CD4-positive, alpha-beta memory T cell (primary cell): ENCODE data around the gene COASY. TPM values are rescaled to one million over a fixed set of nuclear protein-coding genes. Genes with fewer than 3 reads are reported as not detected.

ENCODE experiments used
- CTCF ChIA-PET: fragments of 350-600 bp; sonication (Branson Sonifier 250); formaldehyde crosslinking; loops from one replicate; lab custom pipeline; 2021; ENCODE audit warnings: inconsistent platforms; ENCODE audit not compliant: partially characterized antibody; lab: Charles Lee
- POLR2A ChIA-PET: fragments of 350-600 bp; sonication (Branson Sonifier 250); formaldehyde crosslinking; loops from one replicate; lab custom pipeline; 2021; ENCODE audit not compliant: partially characterized antibody; lab: Charles Lee
- DNase-seq, 5 donors: peaks; one replicate each; pipeline versions ENCODE4 v3.0.0 to v3.0.0-alpha.2; 2020 to 2022; ENCODE audit warnings: mixed read lengths in 1 of 5
- H3K27ac ChIP-seq: one replicate; pipeline ENCODE4 v1.7.0; 2013; ENCODE audit warnings: low read depth, low read length
- H3K27me3 ChIP-seq: 2 replicates; pipeline ENCODE4 v1.7.0; 2013; ENCODE audit warnings: mild to moderate bottlenecking, low read length, moderate library complexity; ENCODE audit not compliant: insufficient read depth
- H3K36me3 ChIP-seq: 2 replicates; pipeline ENCODE4 v1.7.0; 2013; ENCODE audit warnings: mild to moderate bottlenecking, low read length, moderate library complexity; ENCODE audit not compliant: insufficient read depth
- H3K4me1 ChIP-seq: 2 replicates; pipeline ENCODE4 v1.7.0; 2013; ENCODE audit warnings: mild to moderate bottlenecking, low read length, moderate library complexity; ENCODE audit not compliant: insufficient read depth
- H3K4me3 ChIP-seq, 2 donors: one replicate each; pipeline ENCODE4 v1.7.0; 2013; ENCODE audit warnings: low read length in 2 of 2, mild to moderate bottlenecking in 1 of 2
- H3K9me3 ChIP-seq, 2 donors: one replicate each; pipeline ENCODE4 v1.7.0; 2013; ENCODE audit warnings: low read length in 2 of 2, control low read depth in 1 of 2; ENCODE audit not compliant: control insufficient read depth in 1 of 2
- H3K27ac Mint-ChIP-seq, 7 donors: one replicate each; pipeline ENCODE4 v1.8.0; 2020 to 2021; ENCODE audit warnings: mixed read lengths in 7 of 7, mild to moderate bottlenecking in 6 of 7, inconsistent platforms in 3 of 7, moderate library complexity in 3 of 7
- H3K27me3 Mint-ChIP-seq, 2 donors: one replicate each; pipeline ENCODE4 v1.8.0; 2020 to 2021; ENCODE audit warnings: mixed read lengths in 2 of 2
- H3K36me3 Mint-ChIP-seq, 2 donors: one replicate each; pipeline ENCODE4 v1.8.0; 2020 to 2021; ENCODE audit warnings: mixed read lengths in 2 of 2, inconsistent platforms in 1 of 2, mild to moderate bottlenecking in 1 of 2
- H3K4me1 Mint-ChIP-seq, 4 donors: one replicate each; pipeline ENCODE4 v1.8.0; 2020 to 2021; ENCODE audit warnings: mixed read lengths in 4 of 4, mild to moderate bottlenecking in 1 of 4
- H3K4me3 Mint-ChIP-seq, 8 donors: one replicate each; pipeline ENCODE4 v1.8.0; 2020 to 2021; ENCODE audit warnings: mixed read lengths in 8 of 8, mild to moderate bottlenecking in 7 of 8, moderate library complexity in 6 of 8, inconsistent platforms in 3 of 8
- H3K9me3 Mint-ChIP-seq, 8 donors: one replicate each; pipeline ENCODE4 v1.8.0; 2020 to 2021; ENCODE audit warnings: mixed read lengths in 8 of 8, mild to moderate bottlenecking in 5 of 8, inconsistent platforms in 3 of 8, moderate library complexity in 1 of 8
- intact Hi-C: fragments of 100-400 bp; cut with micrococcal nuclease; formaldehyde crosslinking; loops from one replicate; pipeline ENCODE4 v1.15.1; 2023
- polyA plus RNA-seq, 2 donors: library from polyadenylated mRNA; unstranded; fragments of 300-500 nt; fragmentation: Illumina TruSeq; gene quantifications; one replicate each; pipeline ENCODE4 v1.2.3, GENCODE V29; 2021
- total RNA-seq, 2 experiments: library from RNA; stranded (reverse); gene quantifications; one replicate each; pipeline ENCODE4 v1.2.3, GENCODE V29; 2021

COASY gene
- total and polyA plus RNA-seq, 4 experiments from 2014 or later = 44.6 to 71.1 (median 65.6) TPM

- peak overlapping the region in 3 of 8 donors; percentile 40 to 73 (median 61) for H3K4me3 Mint-ChIP-seq
- H3K4me1 ChIP-seq = peaks cover 33% of the 10 kb centered on the region
- H3K4me1 Mint-ChIP-seq = peaks cover 12 to 49% (median 32%) of the 10 kb centered on the region in 4 donors
- H3K27ac ChIP-seq = no peak overlapping the region
- peaks cover 0 to 17% of the 10 kb centered on the region in 2 donors for H3K36me3 Mint-ChIP-seq
- H3K27me3 Mint-ChIP-seq = no peaks in the 10 kb centered on the region
- H3K27ac Mint-ChIP-seq = peak overlapping the region in 4 of 7 donors; percentile 2 to 96 (median 64)
- H3K36me3 ChIP-seq = peaks cover 13% of the 10 kb centered on the region
- H3K9me3 ChIP-seq = no peaks in the 10 kb centered on the region
- intact Hi-C loops = no loop called here
- H3K27me3 ChIP-seq = no peaks in the 10 kb centered on the region
- ChIA-PET POLR2A (interaction anchor here (1.0 kb wide), 1 partner anchor 19 kb away, joined by 3 read pairs; no protein-coding TSS in a partner anchor), CTCF (interaction anchor here (2.0 kb wide), 1 partner anchor 12 kb away, joined by 9 read pairs; no protein-coding TSS in a partner anchor)
- no peak overlapping the region for H3K4me3 ChIP-seq
- no peak for DNase-seq
- peaks cover 0 to 2% (median 0%) of the 10 kb centered on the region in 8 donors for H3K9me3 Mint-ChIP-seq
These were observed 1.7 kb upstream of the COASY start for GRCh38 chr17:42560246-42560645.

- intact Hi-C loops = loop anchor here (1.0 to 2.0 kb wide), 2 partner anchors 8 to 14 kb away; partner anchors contain the start of gene PSMC3IP
- H3K9me3 Mint-ChIP-seq = peaks cover 0 to 2% (median 0%) of the 10 kb centered on the region in 8 donors
- no peaks in the 10 kb centered on the region for H3K9me3 ChIP-seq
- H3K27me3 ChIP-seq = no peaks in the 10 kb centered on the region
- H3K36me3 Mint-ChIP-seq = peaks cover 0 to 28% of the 10 kb centered on the region in 2 donors
- peaks cover 23% of the 10 kb centered on the region for H3K36me3 ChIP-seq
- H3K4me1 Mint-ChIP-seq = peaks cover 13 to 50% (median 36%) of the 10 kb centered on the region in 4 donors
- peak overlapping the region; percentile 91 to 98 (median 96) for H3K27ac Mint-ChIP-seq
- DNase-seq = peak in 1 of 5 donors; percentile 56
- H3K4me3 Mint-ChIP-seq = peak overlapping the region; percentile 90 to 95 (median 92)
- no peaks in the 10 kb centered on the region for H3K27me3 Mint-ChIP-seq
- peaks cover 42% of the 10 kb centered on the region for H3K4me1 ChIP-seq
- H3K27ac ChIP-seq = peak overlapping the region; percentile 85
- ChIA-PET CTCF (interaction anchor here (0.8 to 2.3 kb wide), 2 partner anchors 16 to 21 kb away, joined by 3 to 10 read pairs; partner anchors contain the start of gene PSMC3IP), POLR2A (interaction anchor here (0.5 to 1.3 kb wide), 4 partner anchors 8 to 46 kb away, joined by 3 to 7 read pairs (median 4); partner anchors contain the start of genes NAGLU, PSMC3IP and RETREG3)
- peak overlapping the region; percentile 62 to 93 for H3K4me3 ChIP-seq
These were observed 617 bp downstream of the COASY start for GRCh38 chr17:42562388-42563142.

GRCh38 chr17:42563143-42563509 is 1.2 kb downstream of the COASY start:
- peaks cover 23% of the 10 kb centered on the region for H3K36me3 ChIP-seq
- H3K4me1 Mint-ChIP-seq = peaks cover 16 to 55% (median 40%) of the 10 kb centered on the region in 4 donors
- peak overlapping the region; percentile 85 for H3K27ac ChIP-seq
- no peaks in the 10 kb centered on the region for H3K27me3 ChIP-seq
- POLR2A ChIA-PET = interaction anchor here (1.0 to 6.3 kb wide), 5 partner anchors 9 to 46 kb away, joined by 3 to 73 read pairs (median 7); partner anchors contain the start of genes NAGLU, PSMC3IP and RETREG3
- no peaks in the 10 kb centered on the region for H3K9me3 ChIP-seq
- no peaks in the 10 kb centered on the region for H3K27me3 Mint-ChIP-seq
- peak overlapping the region in 1 of 2 donors; percentile 93 for H3K4me3 ChIP-seq
- intact Hi-C loops = loop anchor here (2.0 kb wide), 1 partner anchor 14 kb away; the partner anchor contains the start of gene PSMC3IP
- CTCF ChIA-PET = interaction anchor here (0.6 to 2.3 kb wide), 3 partner anchors 12 to 45 kb away, joined by 3 to 10 read pairs (median 3); partner anchors contain the start of gene PSMC3IP
- H3K4me1 ChIP-seq = peaks cover 47% of the 10 kb centered on the region
- H3K9me3 Mint-ChIP-seq = peaks cover 0 to 2% (median 0%) of the 10 kb centered on the region in 8 donors
- H3K4me3 Mint-ChIP-seq = peak overlapping the region; percentile 90 to 95 (median 92)
- DNase-seq = no peak
- peak overlapping the region; percentile 6 to 98 (median 94) for H3K27ac Mint-ChIP-seq
- H3K36me3 Mint-ChIP-seq = peaks cover 0 to 32% of the 10 kb centered on the region in 2 donors

- Histone ChIP-seq H3K4me1 (peaks cover 51% of the 10 kb centered on the region), H3K36me3 (peaks cover 24% of the 10 kb centered on the region), H3K27ac (peak overlapping the region; percentile 85), H3K4me3 (peak overlapping the region in 1 of 2 donors; percentile 93), H3K9me3 (no peaks in the 10 kb centered on the region), H3K27me3 (no peaks in the 10 kb centered on the region)
- H3K4me3 Mint-ChIP-seq = peak overlapping the region; percentile 69 to 95 (median 92)
- H3K27ac Mint-ChIP-seq = peak overlapping the region; percentile 41 to 96 (median 67)
- intact Hi-C loops = loop anchor here (2.0 kb wide), 1 partner anchor 13 kb away; the partner anchor contains the start of gene PSMC3IP
- no peaks in the 10 kb centered on the region for H3K27me3 Mint-ChIP-seq
- H3K4me1 Mint-ChIP-seq = peaks cover 17 to 57% (median 41%) of the 10 kb centered on the region in 4 donors
- POLR2A ChIA-PET = interaction anchor here (1.0 to 6.3 kb wide), 3 partner anchors 9 to 45 kb away, joined by 3 to 73 read pairs (median 35); partner anchors contain the start of genes PSMC3IP and RETREG3
- H3K9me3 Mint-ChIP-seq = peaks cover 0 to 2% (median 0%) of the 10 kb centered on the region in 8 donors
- DNase-seq = no peak
- H3K36me3 Mint-ChIP-seq = peaks cover 0 to 34% of the 10 kb centered on the region in 2 donors
- CTCF ChIA-PET = interaction anchor here (0.6 to 2.3 kb wide), 3 partner anchors 11 to 46 kb away, joined by 3 to 10 read pairs (median 3); partner anchors contain the start of gene PSMC3IP
These were observed 1.6 kb downstream of the COASY start for GRCh38 chr17:42563543-42563942.

GRCh38 chr17:42563950-42564349 is 2.0 kb downstream of the COASY start:
- H3K27me3 ChIP-seq = no peaks in the 10 kb centered on the region
- no peak overlapping the region for H3K27ac ChIP-seq
- peaks cover 55% of the 10 kb centered on the region for H3K4me1 ChIP-seq
- DNase-seq = no peak
- no peak overlapping the region for H3K4me3 ChIP-seq
- H3K9me3 Mint-ChIP-seq = peaks cover 0 to 2% (median 0%) of the 10 kb centered on the region in 8 donors
- ChIA-PET POLR2A (interaction anchor here (0.5 to 6.3 kb wide), 6 partner anchors 10 to 409 kb away, joined by 3 to 73 read pairs (median 6); partner anchors contain the start of genes NAGLU, PSMC3IP and RETREG3), CTCF (interaction anchor here (0.6 to 4.5 kb wide), 4 partner anchors 11 to 46 kb away, joined by 3 to 37 read pairs (median 6); partner anchors contain the start of gene PSMC3IP)
- peak overlapping the region in 7 of 8 donors; percentile 42 to 95 (median 79) for H3K4me3 Mint-ChIP-seq
- peaks cover 19 to 61% (median 44%) of the 10 kb centered on the region in 4 donors for H3K4me1 Mint-ChIP-seq
- peaks cover 0 to 38% of the 10 kb centered on the region in 2 donors for H3K36me3 Mint-ChIP-seq
- no peaks in the 10 kb centered on the region for H3K9me3 ChIP-seq
- intact Hi-C loops = loop anchor here (2.0 kb wide), 1 partner anchor 13 kb away; the partner anchor contains the start of gene PSMC3IP
- H3K27me3 Mint-ChIP-seq = no peaks in the 10 kb centered on the region
- peak overlapping the region; percentile 41 to 96 (median 67) for H3K27ac Mint-ChIP-seq
- H3K36me3 ChIP-seq = peaks cover 28% of the 10 kb centered on the region

GRCh38 chr17:42564815-42565522 is 3.0 kb downstream of the COASY start:
- H3K36me3 Mint-ChIP-seq = peaks cover 8 to 47% of the 10 kb centered on the region in 2 donors
- H3K36me3 ChIP-seq = peaks cover 38% of the 10 kb centered on the region
- peaks cover 16 to 71% (median 50%) of the 10 kb centered on the region in 4 donors for H3K4me1 Mint-ChIP-seq
- no peaks in the 10 kb centered on the region for H3K9me3 ChIP-seq
- H3K27ac Mint-ChIP-seq = peak overlapping the region in 4 of 7 donors; percentile 6 to 96 (median 30)
- H3K4me3 ChIP-seq = no peak overlapping the region
- intact Hi-C loops = no loop called here
- POLR2A ChIA-PET = interaction anchor here (0.5 to 6.3 kb wide), 7 partner anchors 11 to 410 kb away, joined by 3 to 73 read pairs (median 7); partner anchors contain the start of genes NAGLU, PSMC3IP, RETREG3 and TUBG1
- peaks cover 0 to 2% (median 0%) of the 10 kb centered on the region in 8 donors for H3K9me3 Mint-ChIP-seq
- H3K4me1 ChIP-seq = peaks cover 63% of the 10 kb centered on the region
- no peak for DNase-seq
- no peak overlapping the region for H3K27ac ChIP-seq
- peak overlapping the region in 5 of 8 donors; percentile 53 to 66 (median 59) for H3K4me3 Mint-ChIP-seq
- no peaks in the 10 kb centered on the region for H3K27me3 ChIP-seq
- CTCF ChIA-PET = interaction anchor here (1.3 to 4.5 kb wide), 3 partner anchors 10 to 17 kb away, joined by 3 to 37 read pairs (median 4); partner anchors contain the start of gene PSMC3IP
- H3K27me3 Mint-ChIP-seq = no peaks in the 10 kb centered on the region
